ENCODE data around the gene WWOX. TPM values are rescaled to one million over a fixed set of nuclear protein-coding genes. Genes with fewer than 3 reads are reported as not detected.

Gene WWOX
- total RNA-seq, 1 donor from 2014 or later, result 12.6 TPM

GRCh38 chr16:78294538-78295225, 195.2 kb downstream of the WWOX start:
- no peak for TF ChIP-seq CTCF (IDR thresholded peaks at IDR 0.05; ENCODE audit: insufficient read depth, low read length, severe bottlenecking)
- DNase-seq (ENCODE audit: low read depth), result no peak
- no peak for FAIRE-seq
- Histone ChIP-seq H3K36me3 (ENCODE audit: control insufficient read depth, insufficient read depth, low read length) (no peaks in the 10 kb centered on the region), H3K27me3 (ENCODE audit: control insufficient read depth, insufficient read depth, low read length) (no peaks in the 10 kb centered on the region), H3K4me3 (ENCODE audit: low read depth, low read length) (no peak overlapping the region)

GRCh38 chr16:78297066-78297666, 197.7 kb downstream of the WWOX start:
- Histone ChIP-seq H3K36me3 (ENCODE audit: control insufficient read depth, insufficient read depth, low read length) (no peaks in the 10 kb centered on the region), H3K4me3 (ENCODE audit: low read depth, low read length) (no peak overlapping the region), H3K27me3 (ENCODE audit: control insufficient read depth, insufficient read depth, low read length) (no peaks in the 10 kb centered on the region)
- DNase-seq (ENCODE audit: low read depth) (no peak), FAIRE-seq (no peak)
- no peak for TF ChIP-seq CTCF (IDR thresholded peaks at IDR 0.05; ENCODE audit: insufficient read depth, low read length, severe bottlenecking)

- Histone ChIP-seq H3K4me3 (ENCODE audit: low read depth, low read length) (no peak overlapping the region), H3K27me3 (ENCODE audit: control insufficient read depth, insufficient read depth, low read length) (no peaks in the 10 kb centered on the region), H3K36me3 (ENCODE audit: control insufficient read depth, insufficient read depth, low read length) (no peaks in the 10 kb centered on the region)
- FAIRE-seq, result no peak
- TF ChIP-seq CTCF (IDR thresholded peaks at IDR 0.05; ENCODE audit: insufficient read depth, low read length, severe bottlenecking), result no peak
- no peak for DNase-seq (ENCODE audit: low read depth)
These were observed 199.5 kb downstream of the WWOX start for GRCh38 chr16:78298986-78299385.

GRCh38 chr16:78300469-78300868, 201.0 kb downstream of the WWOX start:
- Histone ChIP-seq H3K36me3 (ENCODE audit: control insufficient read depth, insufficient read depth, low read length) (no peaks in the 10 kb centered on the region), H3K4me3 (ENCODE audit: low read depth, low read length) (no peak overlapping the region), H3K27me3 (ENCODE audit: control insufficient read depth, insufficient read depth, low read length) (no peaks in the 10 kb centered on the region)
- TF ChIP-seq CTCF (IDR thresholded peaks at IDR 0.05; ENCODE audit: insufficient read depth, low read length, severe bottlenecking), result no peak
- DNase-seq (ENCODE audit: low read depth) (no peak), FAIRE-seq (no peak)

GRCh38 chr16:78303946-78304345, 204.5 kb downstream of the WWOX start:
- Histone ChIP-seq H3K4me3 (ENCODE audit: low read depth, low read length) (no peak overlapping the region), H3K36me3 (ENCODE audit: control insufficient read depth, insufficient read depth, low read length) (no peaks in the 10 kb centered on the region), H3K27me3 (ENCODE audit: control insufficient read depth, insufficient read depth, low read length) (no peaks in the 10 kb centered on the region)
- FAIRE-seq, result no peak
- TF ChIP-seq CTCF (IDR thresholded peaks at IDR 0.05; ENCODE audit: insufficient read depth, low read length, severe bottlenecking), result no peak
- DNase-seq (ENCODE audit: low read depth), result no peak

Data from bronchial epithelial cell (primary cell).